H1 (cell line): Measurements from ENCODE around the gene ABHD12B. TPM values are rescaled to one million over a fixed set of nuclear protein-coding genes. Genes with fewer than 3 reads are reported as not detected.

ENCODE experiments used
- CTCF ChIA-PET: fragments of 300-600 bp; sonication (Branson Sonifier 250); formaldehyde crosslinking; loops from one replicate; lab custom pipeline; 2021; ENCODE audit not compliant: partially characterized antibody; lab: Charles Lee
- POLR2A ChIA-PET: fragments of 300-600 bp; sonication (Branson Sonifier 250); formaldehyde crosslinking; loops from one replicate; lab custom pipeline; 2021; ENCODE audit warnings: inconsistent platforms; ENCODE audit not compliant: partially characterized antibody; lab: Charles Lee
- DNase-seq, 2 experiments: peaks; one replicate each; pipeline versions ENCODE4 v3.0.0 to v3.0.0-alpha.2; 2010 to 2022; ENCODE audit warnings: low spot score in 2 of 2, low read depth in 1 of 2, mixed read lengths in 1 of 2
- FAIRE-seq: peaks from 2 replicates; lab custom pipeline; 2011; peaks lifted over from hg19 to GRCh38; lab: Jason Lieb, UNC
- H2AFZ ChIP-seq: 2 replicates; pipeline ENCODE4 v1.8.1; 2012; ENCODE audit warnings: low read length, inconsistent platforms
- H2AK5ac ChIP-seq: 2 replicates; pipeline ENCODE4 v1.6.1; 2013; ENCODE audit warnings: low read depth, low read length
- H2BK120ac ChIP-seq: replicated peaks from 2 replicates; pipeline ENCODE3; 2013; ENCODE audit warnings: low read depth, low read length, inconsistent platforms
- H2BK12ac ChIP-seq: 2 replicates; pipeline ENCODE4 v1.6.1; 2013; ENCODE audit warnings: low read depth, low read length
- H2BK15ac ChIP-seq: 2 replicates; pipeline ENCODE4 v1.6.1; 2013; ENCODE audit warnings: low read length
- H2BK20ac ChIP-seq: 2 replicates; pipeline ENCODE4 v1.6.1; 2013; ENCODE audit warnings: low read length
- H2BK5ac ChIP-seq: 2 replicates; pipeline ENCODE4 v1.6.1; 2013; ENCODE audit warnings: low read depth, low read length
- H3K14ac ChIP-seq: 2 replicates; pipeline ENCODE4 v1.6.1; 2013; ENCODE audit warnings: inconsistent platforms; ENCODE audit not compliant: insufficient read length
- H3K18ac ChIP-seq: 2 replicates; pipeline ENCODE4 v1.6.1; 2013; ENCODE audit warnings: low read length; ENCODE audit errors: extremely low read depth
- H3K23ac ChIP-seq: 2 replicates; pipeline ENCODE4 v1.6.1; 2013; ENCODE audit warnings: inconsistent platforms; ENCODE audit not compliant: insufficient read length
- H3K23me2 ChIP-seq: 2 replicates; pipeline ENCODE4 v1.6.1; 2013; ENCODE audit warnings: low read depth, low read length
- H3K27ac ChIP-seq: 2 replicates; pipeline ENCODE4 v1.6.1; 2011; ENCODE audit warnings: low read depth, low read length, inconsistent platforms
- H3K27me3 ChIP-seq, 4 experiments: replicated peaks in 1 of 4; 1 replicate in 1 of 4; 2 replicates in 3 of 4; pipeline versions ENCODE4 v1.6.1 to v1.8.1; 2011 to 2013; ENCODE audit warnings: low read length in 3 of 4, mild to moderate bottlenecking in 3 of 4, inconsistent platforms in 2 of 4, mixed read lengths in 2 of 4, moderate library complexity in 1 of 4; ENCODE audit not compliant: control insufficient read depth in 3 of 4, insufficient read depth in 3 of 4; ENCODE audit errors: extremely low read depth in 1 of 4
- H3K36me3 ChIP-seq, 4 experiments: 2 replicates each; pipeline versions ENCODE4 v1.6.1 to v1.8.1; 2011 to 2013; ENCODE audit warnings: mild to moderate bottlenecking in 4 of 4, low read length in 3 of 4, moderate library complexity in 2 of 4, control low read depth in 1 of 4, inconsistent platforms in 1 of 4; ENCODE audit not compliant: insufficient read depth in 4 of 4, control insufficient read depth in 2 of 4
- H3K4ac ChIP-seq: replicated peaks from 2 replicates; pipeline ENCODE3; 2013; ENCODE audit warnings: low read length, low read depth, mixed read lengths, inconsistent platforms; ENCODE audit not compliant: insufficient read length
- H3K4me1 ChIP-seq, 4 experiments: replicated peaks in 1 of 4; 1 replicate in 1 of 4; 2 replicates in 3 of 4; pipeline versions ENCODE4 v1.6.1 to v1.8.1; 2011 to 2013; ENCODE audit warnings: low read length in 3 of 4, inconsistent platforms in 2 of 4, mixed read lengths in 1 of 4; ENCODE audit not compliant: insufficient read depth in 4 of 4, control insufficient read depth in 3 of 4
- H3K4me2 ChIP-seq, 2 experiments: 2 replicates each; pipeline versions ENCODE4 v1.6.1 to v1.8.1; 2011 to 2013; ENCODE audit warnings: low read depth in 2 of 2, low read length in 2 of 2, control low read depth in 1 of 2, inconsistent platforms in 1 of 2, mild to moderate bottlenecking in 1 of 2; ENCODE audit not compliant: insufficient read depth in 1 of 2
- H3K4me3 ChIP-seq, 4 experiments: fragments of 200-600, 300-600 bp in 1 of 4; sonication (generic), shearing (Covaris generic), sonication (Bioruptor Twin) in 1 of 4; 2 replicates each; pipeline versions ENCODE4 v1.5.1 to v1.8.1; 2011 to 2016; ENCODE audit warnings: low read length in 4 of 4, low read depth in 3 of 4, control low read depth in 2 of 4, inconsistent platforms in 2 of 4, mild to moderate bottlenecking in 2 of 4, mixed read lengths in 1 of 4, moderate library complexity in 1 of 4; ENCODE audit not compliant: insufficient read depth in 2 of 4; ENCODE audit errors: extremely low read depth in 1 of 4
- H3K56ac ChIP-seq: replicated peaks from 2 replicates; pipeline ENCODE3; 2013; ENCODE audit warnings: low read depth, mild to moderate bottlenecking, mixed read lengths, low read length, inconsistent platforms; ENCODE audit not compliant: insufficient read length
- H3K79me1 ChIP-seq: 2 replicates; pipeline ENCODE4 v1.6.1; 2013; ENCODE audit warnings: low read depth, low read length, control low read depth
- H3K79me2 ChIP-seq, 2 experiments: 2 replicates each; pipeline versions ENCODE4 v1.6.1 to v1.8.1; 2012 to 2013; ENCODE audit warnings: low read length in 2 of 2, mild to moderate bottlenecking in 2 of 2, inconsistent platforms in 1 of 2; ENCODE audit not compliant: insufficient read depth in 2 of 2, control insufficient read depth in 1 of 2
- H3K9ac ChIP-seq, 4 experiments: replicated peaks in 1 of 4; 1 replicate in 1 of 4; 2 replicates in 3 of 4; pipeline versions ENCODE4 v1.6.1 to v1.8.1; 2011 to 2013; ENCODE audit warnings: low read depth in 3 of 4, low read length in 3 of 4, control low read depth in 2 of 4, mild to moderate bottlenecking in 2 of 4, moderate library complexity in 2 of 4, inconsistent platforms in 1 of 4; ENCODE audit errors: extremely low read depth in 1 of 4
- H3K9me3 ChIP-seq, 2 experiments: 2 replicates each; pipeline versions ENCODE4 v1.6.1 to v1.8.1; 2012 to 2013; ENCODE audit warnings: mild to moderate bottlenecking in 2 of 2, moderate library complexity in 2 of 2, control low read depth in 1 of 2, inconsistent platforms in 1 of 2, low read depth in 1 of 2, low read length in 1 of 2, mixed read lengths in 1 of 2; ENCODE audit not compliant: insufficient read depth in 2 of 2
- H4K20me1 ChIP-seq, 2 experiments: replicated peaks in 1 of 2; 2 replicates each; pipeline versions ENCODE3 to v1.8.1; 2011 to 2013; ENCODE audit warnings: inconsistent platforms in 2 of 2, low read length in 2 of 2, mild to moderate bottlenecking in 1 of 2; ENCODE audit not compliant: insufficient read depth in 2 of 2, control insufficient read depth in 1 of 2
- H4K5ac ChIP-seq: 2 replicates; pipeline ENCODE4 v1.6.1; 2013; ENCODE audit warnings: low read length, low read depth, mixed read lengths, inconsistent platforms; ENCODE audit not compliant: insufficient read length
- H4K8ac ChIP-seq: 2 replicates; pipeline ENCODE4 v1.8.0; 2013; ENCODE audit warnings: mild to moderate bottlenecking, moderate library complexity, low read length, inconsistent platforms; ENCODE audit not compliant: insufficient read depth; ENCODE audit errors: extremely low read depth
- H4K91ac ChIP-seq: replicated peaks from 2 replicates; pipeline ENCODE3; 2013; ENCODE audit warnings: low read length, mixed read lengths, inconsistent platforms; ENCODE audit not compliant: insufficient read length
- BCL11A ChIP-seq, 2 experiments: IDR thresholded peaks; one replicate each; pipeline ENCODE4 v1.6.1; 2011; ENCODE audit warnings: low read depth in 2 of 2, low read length in 2 of 2, mild to moderate bottlenecking in 2 of 2
- CREB1 ChIP-seq: IDR thresholded peaks from 2 replicates; pipeline ENCODE4 v1.6.1; 2012; ENCODE audit warnings: inconsistent platforms
- EGR1 ChIP-seq: IDR thresholded peaks from 2 replicates; pipeline ENCODE4 v1.6.1; 2011; ENCODE audit warnings: low read depth, low read length, borderline replicate concordance
- GABPA ChIP-seq: IDR thresholded peaks from 2 replicates; pipeline ENCODE4 v1.6.1; 2011; ENCODE audit warnings: mild to moderate bottlenecking, low read length, moderate library complexity, borderline replicate concordance; ENCODE audit not compliant: insufficient read depth
- HDAC6 ChIP-seq: IDR thresholded peaks from one replicate; pipeline ENCODE4 v1.7.1; 2012; ENCODE audit warnings: low read depth, mild to moderate bottlenecking, inconsistent platforms, low read length, moderate library complexity
- JUN ChIP-seq: IDR thresholded peaks from 2 replicates; pipeline ENCODE4 v1.6.1; 2011; ENCODE audit warnings: low read depth, mild to moderate bottlenecking, improper control_type of control experiment, low read length
- JUND ChIP-seq: IDR thresholded peaks from 2 replicates; pipeline ENCODE4 v1.6.1; 2011; ENCODE audit warnings: mild to moderate bottlenecking, improper control_type of control experiment, low read length
- POLR2AphosphoS5 ChIP-seq: IDR thresholded peaks from 2 replicates; pipeline ENCODE4 v1.6.1; 2011; ENCODE audit warnings: low read depth, low read length
- RBBP5 ChIP-seq: IDR thresholded peaks from 2 replicates; pipeline ENCODE4 v1.7.1; 2012; ENCODE audit warnings: low read depth, mild to moderate bottlenecking, inconsistent platforms, low read length, moderate library complexity, borderline replicate concordance
- SIRT6 ChIP-seq: IDR thresholded peaks from one replicate; pipeline ENCODE4 v1.7.1; 2012; ENCODE audit warnings: low read length, inconsistent platforms
- SP1 ChIP-seq: IDR thresholded peaks from 2 replicates; pipeline ENCODE4 v1.6.1; 2011; ENCODE audit warnings: low read depth, low read length
- SP2 ChIP-seq: IDR thresholded peaks from 2 replicates; pipeline ENCODE4 v1.6.1; 2012; ENCODE audit warnings: mild to moderate bottlenecking, low read length, inconsistent platforms
- SRF ChIP-seq: IDR thresholded peaks from 2 replicates; pipeline ENCODE4 v1.6.1; 2011; ENCODE audit warnings: mild to moderate bottlenecking, low read depth, low read length, moderate library complexity
- SUZ12 ChIP-seq: fragments of 200-600 bp; sonication (generic); IDR thresholded peaks from 2 replicates; pipeline ENCODE4 v1.6.1; 2012; ENCODE audit warnings: mild to moderate bottlenecking, inconsistent platforms, low read length, moderate library complexity, mixed read lengths
- TAF7 ChIP-seq: optimal IDR thresholded peaks from 2 replicates; pipeline ENCODE3; 2011; ENCODE audit warnings: low read depth, mild to moderate bottlenecking, inconsistent platforms, low read length, moderate library complexity, borderline replicate concordance
- WGBS, 2 experiments: shearing (Covaris generic) in 1 of 2; methylation state at CpG; one replicate each; pipeline versions ENCODE4 v1.1.6 to v1.1.7; 2013 to 2015; ENCODE audit warnings: low lambda C conversion rate in 2 of 2, mixed read lengths in 2 of 2, inconsistent platforms in 1 of 2, low coverage in 1 of 2, missing lambda C conversion rate in 1 of 2; ENCODE audit not compliant: insufficient replicate concordance in 2 of 2, insufficient coverage in 1 of 2, insufficient read length in 1 of 2; ENCODE audit errors: extremely low coverage in 1 of 2, missing lambda C conversion rate in 1 of 2; 5-methylcytosine and 5-hydroxymethylcytosine counted together
- polyA plus RNA-seq, 7 experiments: library from polyadenylated mRNA; depleted of rRNA in 3 of 7; stranded (reverse) in 5 of 7; unstranded in 2 of 7; fragments of >200 nt in 5 of 7; fragments of 200-250 nt in 2 of 7; gene quantifications; 1 replicate in 5 of 7; 2 replicates in 1 of 7; 4 replicates in 1 of 7; pipeline versions ENCODE4 v1.2.1 to v1.2.3, GENCODE V29; 2011 to 2013; ENCODE audit warnings: missing spikeins in 2 of 7, mixed read lengths in 2 of 7
- total RNA-seq: library from RNA; stranded (reverse); fragmentation: NEBNext Ultra II Directional; extraction: Animal tissue kit (Norgen Biotek cat#: 25700); gene quantifications from 2 replicates; pipeline ENCODE4 v1.2.1, GENCODE V29; 2021

The ABHD12B gene
- total and polyA plus RNA-seq, 2 of the 8 experiments (the other 6 are each of a cell fraction or from before 2014, with no cell fraction given), result 4.0 to 102 TPM

DNA sequence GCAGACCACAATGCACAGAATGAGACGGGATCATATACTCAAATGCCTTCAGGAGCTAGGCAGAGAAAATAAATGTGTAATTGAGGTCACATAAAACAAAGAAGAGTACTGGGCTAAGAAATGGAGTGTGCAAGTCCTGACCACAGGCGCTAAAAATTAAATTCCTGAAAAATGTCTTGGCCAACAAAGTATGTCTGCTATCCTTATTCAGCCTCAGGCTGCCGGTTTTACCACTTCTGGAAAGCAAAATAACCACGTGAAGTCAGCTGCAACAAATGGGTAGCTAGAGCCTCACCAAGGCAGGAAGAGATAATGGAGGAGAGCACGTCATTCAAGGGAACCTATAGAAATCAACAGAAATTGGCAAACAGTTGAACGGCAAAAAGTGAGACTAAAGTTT is 69.3 kb downstream of the ABHD12B start:
- Histone ChIP-seq H2BK12ac (no peak overlapping the region), H3K4me2 (no peak overlapping the region), H3K27me3 (0 out of 7 replicates have a peak, but pooled peaks cover 0 to 2% (median 0%) of the 10 kb centered on the region in 4 experiments), H4K91ac (no peak overlapping the region), H2BK120ac (no peak overlapping the region), H3K23me2 (peaks cover 18% of the 10 kb centered on the region), H4K8ac (no peak overlapping the region), H4K20me1 (no peaks in the 10 kb centered on the region), H3K27ac (no peak overlapping the region), H3K9ac (no peak overlapping the region), H2BK20ac (no peak overlapping the region), H3K18ac (no peak overlapping the region), H3K79me1 (peaks cover 2% of the 10 kb centered on the region; the same call in 1 of the 2 replicates), H2BK5ac (no peak overlapping the region), H2BK15ac (no peak overlapping the region), H3K4me3 (no peak overlapping the region), H3K14ac (no peak overlapping the region), H3K79me2 (no peaks in the 10 kb centered on the region), H3K9me3 (no peaks in the 10 kb centered on the region), H3K56ac (no peak overlapping the region), H3K36me3 (no peaks in the 10 kb centered on the region; a peak in 1 of 8 replicates), H2AK5ac (no peak overlapping the region), H3K4me1 (peaks cover 0 to 4% (median 1%) of the 10 kb centered on the region in 4 experiments; a peak in 4 of 7 replicates), H3K4ac (no peak overlapping the region), H2AFZ (no peak overlapping the region), H4K5ac (no peak overlapping the region), H3K23ac (no peak overlapping the region)
- WGBS, 2 experiments, result 70% methylated on average over 6 of the region's 6 CpGs; no CpG with 5 or more reads in 1 of the 2 experiments
- TF ChIP-seq CREB1 (no peak), JUN (no peak), SIRT6 (no peak), EGR1 (no peak), HDAC6 (no peak), BCL11A (IDR thresholded peaks at IDR 0.05; ENCODE audit: low read depth in 2 of 2, low read length in 2 of 2) (no peak), TAF7 (no peak), RBBP5 (no peak), GABPA (no peak), SRF (no peak), SP1 (no peak), POLR2AphosphoS5 (no peak), JUND (no peak), SP2 (no peak), SUZ12 (no peak)
- ChIA-PET POLR2A (no interaction called here), CTCF (no interaction called here)
- FAIRE-seq (no peak), DNase-seq (no peak)
